HCT116 (cell line): ENCODE results near the gene OGN. TPM values are rescaled to one million over a fixed set of nuclear protein-coding genes. Genes with fewer than 3 reads are reported as not detected.

Experiments used
- ATAC-seq: fragments of 200-7000 bp; cut with Tn5 transposase; 2 replicates; pipeline ENCODE4 v1.9.1; 2020; ENCODE audit warnings: mild to moderate bottlenecking, moderate library complexity
- BruUV-seq: library from RNA; stranded (reverse); fragments of 400-500 nt; replicated peaks from 2 replicates; lab custom pipeline; 2021; lab: Mats Ljungman, UMichigan
- CTCF ChIA-PET: fragments of 300-600 bp; sonication (Branson Sonifier 250); formaldehyde crosslinking; loops from one replicate; lab custom pipeline; 2021; ENCODE audit warnings: antibody characterized with exemption; lab: Charles Lee
- POLR2A ChIA-PET: fragments of 300-600, 350-600 bp; sonication (Branson Sonifier 250); formaldehyde crosslinking; loops from one replicate; lab custom pipeline; 2021; ENCODE audit warnings: antibody characterized with exemption; lab: Charles Lee
- RAD21 ChIA-PET, 2 experiments: fragments of 300-600 bp; sonication (Branson Sonifier 250); formaldehyde crosslinking; loops; one replicate each; lab custom pipeline; 2023; ENCODE audit warnings: low total read pairs in 2 of 2; ENCODE audit not compliant: uncharacterized antibody in 2 of 2, unreplicated experiment in 2 of 2, low non-redundant PET in 1 of 2; lab: Charles Lee
- DNase-seq: peaks from one replicate; pipeline ENCODE4 v3.0.0-alpha.2; 2010; ENCODE audit warnings: low read depth, low spot score
- H2AFZ ChIP-seq: fragments of 200-600 bp; shearing (Covaris generic), sonication (generic); 2 replicates; pipeline ENCODE4 v1.6.1; 2017; ENCODE audit warnings: low read depth, mixed run types, mixed read lengths, antibody characterized with exemption, low read length; ENCODE audit not compliant: poor library complexity, severe bottlenecking
- H3K27ac ChIP-seq: 2 replicates; pipeline ENCODE4 v1.5.1; 2012; ENCODE audit warnings: low read depth, low read length
- H3K27me3 ChIP-seq: fragments of 200-600 bp; sonication (generic); 2 replicates; pipeline ENCODE4 v1.6.1; 2016; ENCODE audit warnings: mixed run types, low read length, mixed read lengths; ENCODE audit not compliant: insufficient read depth
- H3K36me3 ChIP-seq, 2 experiments: fragments of 200-500 bp in 1 of 2; fragments of 200-600 bp in 1 of 2; sonication (Bioruptor generic) in 1 of 2; sonication (generic) in 1 of 2; 2 replicates each; pipeline versions ENCODE4 v1.5.1 to v1.6.1; 2014 to 2016; ENCODE audit warnings: low read length in 2 of 2, inconsistent platforms in 1 of 2, mixed read lengths in 1 of 2, mixed run types in 1 of 2; ENCODE audit not compliant: insufficient read depth in 2 of 2, control insufficient read depth in 1 of 2
- H3K4me1 ChIP-seq, 2 experiments: fragments of 200-600 bp in 1 of 2; sonication (generic) in 1 of 2; 2 replicates each; pipeline versions ENCODE4 v1.5.1 to v1.6.1; 2012 to 2017; ENCODE audit warnings: low read length in 2 of 2, inconsistent platforms in 1 of 2, mild to moderate bottlenecking in 1 of 2, mixed read lengths in 1 of 2, mixed run types in 1 of 2, moderate library complexity in 1 of 2; ENCODE audit not compliant: insufficient read depth in 2 of 2, control insufficient read depth in 1 of 2
- H3K4me2 ChIP-seq: fragments of 200-600 bp; sonication (generic); 2 replicates; pipeline ENCODE4 v1.6.1; 2017; ENCODE audit warnings: mixed run types, low read length, mixed read lengths
- H3K4me3 ChIP-seq, 2 experiments: fragments of 200-600 bp in 1 of 2; sonication (generic) in 1 of 2; replicated peaks in 1 of 2; 2 replicates each; pipeline ENCODE4 v1.5.1; 2011 to 2016; ENCODE audit warnings: low read length in 2 of 2, control low read depth in 1 of 2, low read depth in 1 of 2, mild to moderate bottlenecking in 1 of 2, mixed read lengths in 1 of 2, mixed run types in 1 of 2
- H3K79me2 ChIP-seq: fragments of 200-600 bp; sonication (generic); 2 replicates; pipeline ENCODE4 v1.6.1; 2017; ENCODE audit warnings: mild to moderate bottlenecking, mixed run types, low read length, moderate library complexity, mixed read lengths; ENCODE audit not compliant: insufficient read depth
- H3K9ac ChIP-seq: fragments of 200-600 bp; sonication (generic); 2 replicates; pipeline ENCODE4 v1.6.1; 2016; ENCODE audit warnings: low read length, mixed read lengths
- H3K9me2 ChIP-seq: fragments of 200-600 bp; sonication (generic), shearing (Covaris generic); 2 replicates; pipeline ENCODE4 v1.6.1; 2017; ENCODE audit warnings: mixed run types, mild to moderate bottlenecking, moderate library complexity; ENCODE audit not compliant: insufficient read depth
- H3K9me3 ChIP-seq, 2 experiments: fragments of 200-500 bp in 1 of 2; fragments of 200-600 bp in 1 of 2; sonication (Bioruptor generic) in 1 of 2; sonication (generic) in 1 of 2; 2 replicates each; pipeline ENCODE4 v1.6.1; 2014 to 2017; ENCODE audit warnings: low read length in 2 of 2, mixed read lengths in 2 of 2, inconsistent platforms in 1 of 2, low read depth in 1 of 2, mild to moderate bottlenecking in 1 of 2, mixed run types in 1 of 2, moderate library complexity in 1 of 2; ENCODE audit not compliant: control insufficient read depth in 1 of 2, insufficient read depth in 1 of 2
- H4K20me1 ChIP-seq: fragments of 200-600 bp; sonication (generic), shearing (Covaris generic); 2 replicates; pipeline ENCODE4 v1.6.1; 2017; ENCODE audit warnings: mixed run types, mild to moderate bottlenecking, moderate library complexity; ENCODE audit not compliant: insufficient read depth
- CBX3 ChIP-seq: IDR thresholded peaks from 2 replicates; pipeline ENCODE4 v1.6.1; 2012; ENCODE audit warnings: low read depth
- CEBPB ChIP-seq: IDR thresholded peaks from 2 replicates; pipeline ENCODE4 v1.6.1; 2012; ENCODE audit warnings: low read depth
- EGR1 ChIP-seq: IDR thresholded peaks from 2 replicates; pipeline ENCODE4 v1.6.1; 2012; ENCODE audit warnings: low read depth
- ELF1 ChIP-seq: IDR thresholded peaks from 2 replicates; pipeline ENCODE4 v1.6.1; 2012; ENCODE audit warnings: low read depth, borderline replicate concordance
- EZH2 ChIP-seq: fragments of 200-600 bp; sonication (generic); IDR thresholded peaks from 2 replicates; pipeline ENCODE4 v1.6.1; 2017; ENCODE audit warnings: antibody characterized with exemption, mixed run types
- FOSL1 ChIP-seq: IDR thresholded peaks from 2 replicates; pipeline ENCODE4 v1.6.1; 2012; ENCODE audit warnings: low read depth
- JUND ChIP-seq: IDR thresholded peaks from 2 replicates; pipeline ENCODE4 v1.6.1; 2012
- POLR2AphosphoS5 ChIP-seq: IDR thresholded peaks from 2 replicates; pipeline ENCODE4 v1.6.1; 2011; ENCODE audit warnings: mild to moderate bottlenecking, low read depth, low read length, moderate library complexity
- SP1 ChIP-seq: IDR thresholded peaks from 2 replicates; pipeline ENCODE4 v1.6.1; 2012; ENCODE audit warnings: low read depth
- TCF7L2 ChIP-seq: IDR thresholded peaks from 2 replicates; pipeline ENCODE4 v1.7.0; 2011; ENCODE audit warnings: borderline replicate concordance, inconsistent platforms; ENCODE audit not compliant: insufficient read depth, insufficient read length; ENCODE audit errors: extremely low read depth
- YY1 ChIP-seq: IDR thresholded peaks from 2 replicates; pipeline ENCODE4 v1.6.1; 2011; ENCODE audit warnings: low read length, low read depth, moderate library complexity, mild to moderate bottlenecking; ENCODE audit not compliant: insufficient replicate concordance; ENCODE audit errors: extremely low read depth
- intact Hi-C: fragments of 100-400 bp; cut with micrococcal nuclease; formaldehyde crosslinking; loops from 2 replicates; pipeline ENCODE4 v1.10.0; 2022
- total RNA-seq: library from RNA; stranded (reverse); gene quantifications from one replicate; pipeline ENCODE4 v1.2.1, GENCODE V29; 2021; ENCODE audit not compliant: unreplicated experiment
- TF ChIP-seq, protein P1 (sequence below): IDR thresholded peaks from 2 replicates; pipeline ENCODE4 v1.6.1; 2011; ENCODE audit warnings: mild to moderate bottlenecking, low read length, moderate library complexity; ENCODE audit not compliant: insufficient replicate concordance; ENCODE audit errors: extremely low read depth
- TF ChIP-seq, protein P2 (sequence below): IDR thresholded peaks from 2 replicates; pipeline ENCODE4 v1.6.1; 2012; ENCODE audit warnings: low read depth
- TF ChIP-seq, protein P3 (sequence below): IDR thresholded peaks from 2 replicates; pipeline ENCODE4 v1.6.1; 2012

Gene OGN
- total RNA-seq, 1 experiment from 2014 or later: 0.15 TPM

DNA sequence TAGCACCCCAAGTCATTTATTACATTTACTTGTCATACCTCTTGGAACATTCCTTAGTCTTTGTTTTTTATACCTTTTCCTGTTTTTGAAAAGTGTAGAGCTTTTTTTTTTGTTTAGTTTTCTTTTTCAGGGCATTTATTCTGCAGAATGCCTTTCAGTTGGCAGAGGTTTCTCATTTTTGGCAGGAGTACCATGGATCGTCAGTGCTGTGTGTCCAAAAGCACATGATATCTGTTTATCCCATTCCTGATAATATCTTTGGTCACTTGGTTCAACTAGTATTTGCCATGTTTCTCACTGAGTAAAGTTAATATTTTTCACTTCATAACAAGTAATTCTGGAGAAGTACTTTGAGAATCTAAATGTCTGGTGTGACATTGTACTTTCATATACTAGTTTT is 10.7 kb downstream of the OGN start (continued):
- TF ChIP-seq, protein P1, sequence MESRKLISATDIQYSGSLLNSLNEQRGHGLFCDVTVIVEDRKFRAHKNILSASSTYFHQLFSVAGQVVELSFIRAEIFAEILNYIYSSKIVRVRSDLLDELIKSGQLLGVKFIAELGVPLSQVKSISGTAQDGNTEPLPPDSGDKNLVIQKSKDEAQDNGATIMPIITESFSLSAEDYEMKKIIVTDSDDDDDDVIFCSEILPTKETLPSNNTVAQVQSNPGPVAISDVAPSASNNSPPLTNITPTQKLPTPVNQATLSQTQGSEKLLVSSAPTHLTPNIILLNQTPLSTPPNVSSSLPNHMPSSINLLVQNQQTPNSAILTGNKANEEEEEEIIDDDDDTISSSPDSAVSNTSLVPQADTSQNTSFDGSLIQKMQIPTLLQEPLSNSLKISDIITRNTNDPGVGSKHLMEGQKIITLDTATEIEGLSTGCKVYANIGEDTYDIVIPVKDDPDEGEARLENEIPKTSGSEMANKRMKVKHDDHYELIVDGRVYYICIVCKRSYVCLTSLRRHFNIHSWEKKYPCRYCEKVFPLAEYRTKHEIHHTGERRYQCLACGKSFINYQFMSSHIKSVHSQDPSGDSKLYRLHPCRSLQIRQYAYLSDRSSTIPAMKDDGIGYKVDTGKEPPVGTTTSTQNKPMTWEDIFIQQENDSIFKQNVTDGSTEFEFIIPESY: no peak
- TF ChIP-seq YY1: no peak

DNA sequence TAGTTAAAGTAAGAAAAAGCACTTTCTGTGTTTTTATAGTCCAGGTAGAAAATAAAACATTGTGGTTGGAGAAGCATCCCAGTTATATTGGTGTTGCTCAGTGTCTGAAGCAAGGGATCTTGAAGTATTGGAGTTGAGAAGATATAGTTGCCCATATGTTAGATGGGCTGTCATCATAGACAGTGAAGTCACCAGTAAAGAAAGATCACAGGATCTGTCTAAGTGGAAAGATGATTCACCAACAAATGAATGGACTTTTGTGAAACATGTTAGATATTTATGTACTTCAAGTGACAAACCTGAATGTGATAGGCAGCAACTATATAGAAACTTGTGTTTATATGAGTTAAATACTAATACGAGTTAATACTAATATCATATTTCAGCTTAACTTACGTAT is 11.7 kb downstream of the OGN start:
- DNase-seq: no peak
- no peaks in the 10 kb centered on the region for H3K4me1 ChIP-seq
- BruUV-seq: no TSS peak
- H3K27me3 ChIP-seq: no peaks in the 10 kb centered on the region
- ChIA-PET RAD21 (no interaction called here), CTCF (no interaction called here)
- H3K79me2 ChIP-seq: no peaks in the 10 kb centered on the region
- no peaks in the 10 kb centered on the region for H4K20me1 ChIP-seq
- no peak for ATAC-seq
- TF ChIP-seq FOSL1 (no peak), SP1 (no peak), CEBPB (no peak), JUND (no peak), EZH2 (no peak), TCF7L2 (no peak), CBX3 (no peak), EGR1 (no peak), ELF1 (no peak), POLR2AphosphoS5 (no peak)
- TF ChIP-seq, protein P2, sequence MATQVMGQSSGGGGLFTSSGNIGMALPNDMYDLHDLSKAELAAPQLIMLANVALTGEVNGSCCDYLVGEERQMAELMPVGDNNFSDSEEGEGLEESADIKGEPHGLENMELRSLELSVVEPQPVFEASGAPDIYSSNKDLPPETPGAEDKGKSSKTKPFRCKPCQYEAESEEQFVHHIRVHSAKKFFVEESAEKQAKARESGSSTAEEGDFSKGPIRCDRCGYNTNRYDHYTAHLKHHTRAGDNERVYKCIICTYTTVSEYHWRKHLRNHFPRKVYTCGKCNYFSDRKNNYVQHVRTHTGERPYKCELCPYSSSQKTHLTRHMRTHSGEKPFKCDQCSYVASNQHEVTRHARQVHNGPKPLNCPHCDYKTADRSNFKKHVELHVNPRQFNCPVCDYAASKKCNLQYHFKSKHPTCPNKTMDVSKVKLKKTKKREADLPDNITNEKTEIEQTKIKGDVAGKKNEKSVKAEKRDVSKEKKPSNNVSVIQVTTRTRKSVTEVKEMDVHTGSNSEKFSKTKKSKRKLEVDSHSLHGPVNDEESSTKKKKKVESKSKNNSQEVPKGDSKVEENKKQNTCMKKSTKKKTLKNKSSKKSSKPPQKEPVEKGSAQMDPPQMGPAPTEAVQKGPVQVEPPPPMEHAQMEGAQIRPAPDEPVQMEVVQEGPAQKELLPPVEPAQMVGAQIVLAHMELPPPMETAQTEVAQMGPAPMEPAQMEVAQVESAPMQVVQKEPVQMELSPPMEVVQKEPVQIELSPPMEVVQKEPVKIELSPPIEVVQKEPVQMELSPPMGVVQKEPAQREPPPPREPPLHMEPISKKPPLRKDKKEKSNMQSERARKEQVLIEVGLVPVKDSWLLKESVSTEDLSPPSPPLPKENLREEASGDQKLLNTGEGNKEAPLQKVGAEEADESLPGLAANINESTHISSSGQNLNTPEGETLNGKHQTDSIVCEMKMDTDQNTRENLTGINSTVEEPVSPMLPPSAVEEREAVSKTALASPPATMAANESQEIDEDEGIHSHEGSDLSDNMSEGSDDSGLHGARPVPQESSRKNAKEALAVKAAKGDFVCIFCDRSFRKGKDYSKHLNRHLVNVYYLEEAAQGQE: no peak
- TF ChIP-seq, protein P3, sequence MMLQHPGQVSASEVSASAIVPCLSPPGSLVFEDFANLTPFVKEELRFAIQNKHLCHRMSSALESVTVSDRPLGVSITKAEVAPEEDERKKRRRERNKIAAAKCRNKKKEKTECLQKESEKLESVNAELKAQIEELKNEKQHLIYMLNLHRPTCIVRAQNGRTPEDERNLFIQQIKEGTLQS: no peak
- TF ChIP-seq, all 23 proteins: peak for 0
- Histone ChIP-seq H3K9ac (no peak overlapping the region), H3K4me3 (no peak overlapping the region), H3K9me3 (no peaks in the 10 kb centered on the region), H3K36me3 (no peaks in the 10 kb centered on the region), H2AFZ (no peak overlapping the region), H3K4me2 (no peak overlapping the region), H3K27ac (no peak overlapping the region), H3K9me2 (no peaks in the 10 kb centered on the region)
- POLR2A ChIA-PET: no interaction called here
- intact Hi-C loops: no loop called here
